ENCODE measurements around the gene HSD11B2. TPM values are rescaled to one million over a fixed set of nuclear protein-coding genes. Genes with fewer than 3 reads are reported as not detected.

Gene HSD11B2
- total RNA-seq, 1 experiment from 2014 or later = 9.7 TPM

DNA sequence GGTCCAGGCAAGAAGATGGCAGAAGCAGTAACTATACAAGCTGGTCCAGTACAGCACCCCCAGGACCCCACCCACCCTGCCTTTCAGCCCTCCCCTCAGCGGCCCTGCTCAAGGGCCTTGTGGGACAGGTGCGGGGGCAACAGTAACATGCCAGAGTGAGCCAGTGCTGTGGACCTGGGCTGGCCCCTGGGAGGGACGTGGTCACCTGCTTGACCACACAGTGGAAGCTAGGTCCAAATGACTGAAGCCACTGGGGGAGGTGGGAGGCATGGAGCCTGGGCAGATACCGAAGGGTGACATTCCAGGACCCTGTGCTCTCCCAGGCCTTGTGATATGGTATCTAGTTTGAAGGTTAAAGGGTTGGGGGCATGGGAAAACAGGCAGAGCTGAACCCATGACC, 32.8 kb downstream of the HSD11B2 start:
- H3K27me3 ChIP-seq (ENCODE audit: insufficient read depth, low read length) = no peaks in the 10 kb centered on the region
- no peak for DNase-seq (ENCODE audit: low read depth, low spot score)
- peaks cover 10% of the 10 kb centered on the region; the same call in 1 of the 2 replicates for H3K79me2 ChIP-seq (ENCODE audit: insufficient read depth, low read length)
- H4K20me1 ChIP-seq (ENCODE audit: insufficient read depth) = no peaks in the 10 kb centered on the region
- H3K36me3 ChIP-seq (ENCODE audit: control insufficient read depth in 1 of 2, insufficient read depth in 2 of 2, low read length in 2 of 2) = no peaks in the 10 kb centered on the region
- no peaks in the 10 kb centered on the region for H3K9me3 ChIP-seq (ENCODE audit: control insufficient read depth in 1 of 2, insufficient read depth in 1 of 2, low read depth in 1 of 2, low read length in 2 of 2)
- TF ChIP-seq SP1 (IDR thresholded peaks at IDR 0.05; ENCODE audit: low read depth) (no peak), EGR1 (IDR thresholded peaks at IDR 0.05; ENCODE audit: low read depth) (no peak), ZNF274 (IDR thresholded peaks at IDR 0.05; ENCODE audit: low read depth, low read length) (no peak)
- ATAC-seq = no peak
- RAD21 ChIA-PET (ENCODE audit: low non-redundant PET in 1 of 2, low total read pairs in 2 of 2, uncharacterized antibody in 2 of 2, unreplicated experiment in 2 of 2) = interaction anchor here in 1 of 2 experiments (1.2 kb wide), 1 partner anchor 18 kb away, joined by 5 read pairs; no protein-coding TSS in a partner anchor
- no peaks in the 10 kb centered on the region for H3K9me2 ChIP-seq (ENCODE audit: insufficient read depth)
- no peak overlapping the region for H2AFZ ChIP-seq (ENCODE audit: low read depth, low read length, poor library complexity, severe bottlenecking)
- no peak overlapping the region for H3K27ac ChIP-seq (ENCODE audit: low read depth, low read length)
- CTCF ChIA-PET = interaction anchor here (1.1 to 3.4 kb wide), 4 partner anchors 7 to 36 kb away, joined by 3 to 15 read pairs (median 6); no protein-coding TSS in a partner anchor
- no TSS peak for BruUV-seq (replicated peaks)
- no peak overlapping the region for H3K4me2 ChIP-seq (ENCODE audit: low read length)
- H3K4me1 ChIP-seq (ENCODE audit: control insufficient read depth in 1 of 2, insufficient read depth in 2 of 2, low read length in 2 of 2) = peaks cover 6 to 19% of the 10 kb centered on the region in 2 experiments; a peak in 3 of 4 replicates
- H3K9ac ChIP-seq (ENCODE audit: low read length) = no peak overlapping the region
- POLR2A ChIA-PET = no interaction called here
- no peak overlapping the region for H3K4me3 ChIP-seq (replicated peaks in 1 of 2; ENCODE audit: low read depth in 1 of 2, low read length in 2 of 2)
- intact Hi-C loops (cut with micrococcal nuclease) = no loop called here

DNA sequence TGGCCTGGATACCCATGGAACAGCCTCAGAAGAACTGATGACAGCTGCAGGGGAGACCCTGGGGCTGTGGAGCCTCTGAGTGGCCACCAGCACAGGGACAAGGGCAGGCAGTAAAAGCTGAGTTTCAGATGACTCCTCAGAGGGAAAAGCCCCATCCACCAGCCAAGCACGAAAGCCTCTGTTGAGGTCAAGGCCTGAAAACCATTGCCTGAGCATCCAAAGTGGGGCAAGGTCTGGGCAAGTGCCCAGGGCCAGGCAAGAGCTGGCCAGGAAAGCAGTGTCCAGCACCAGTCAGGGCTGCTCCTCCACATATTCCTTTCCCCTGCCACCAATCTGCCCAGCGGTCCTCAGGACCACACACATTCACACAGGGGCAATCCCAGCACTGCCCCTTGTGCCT, 33.6 kb downstream of the HSD11B2 start:
- Histone ChIP-seq H3K27ac (ENCODE audit: low read depth, low read length) (no peak overlapping the region), H3K36me3 (ENCODE audit: control insufficient read depth in 1 of 2, insufficient read depth in 2 of 2, low read length in 2 of 2) (no peaks in the 10 kb centered on the region), H3K9me3 (ENCODE audit: control insufficient read depth in 1 of 2, insufficient read depth in 1 of 2, low read depth in 1 of 2, low read length in 2 of 2) (no peaks in the 10 kb centered on the region), H3K9me2 (ENCODE audit: insufficient read depth) (no peaks in the 10 kb centered on the region), H3K4me3 (replicated peaks in 1 of 2; ENCODE audit: low read depth in 1 of 2, low read length in 2 of 2) (no peak overlapping the region), H3K4me1 (ENCODE audit: control insufficient read depth in 1 of 2, insufficient read depth in 2 of 2, low read length in 2 of 2) (peaks cover 6 to 19% of the 10 kb centered on the region in 2 experiments; a peak in 3 of 4 replicates), H4K20me1 (ENCODE audit: insufficient read depth) (no peaks in the 10 kb centered on the region), H3K4me2 (ENCODE audit: low read length) (no peak overlapping the region), H3K27me3 (ENCODE audit: insufficient read depth, low read length) (no peaks in the 10 kb centered on the region), H3K9ac (ENCODE audit: low read length) (no peak overlapping the region), H2AFZ (ENCODE audit: low read depth, low read length, poor library complexity, severe bottlenecking) (no peak overlapping the region), H3K79me2 (ENCODE audit: insufficient read depth, low read length) (peaks cover 10% of the 10 kb centered on the region; the same call in 1 of the 2 replicates)
- ATAC-seq (no peak), DNase-seq (ENCODE audit: low read depth, low spot score) (no peak)
- intact Hi-C loops (cut with micrococcal nuclease) = no loop called here
- BruUV-seq (replicated peaks) = no TSS peak
- no peak for TF ChIP-seq CBX3 (IDR thresholded peaks at IDR 0.05; ENCODE audit: low read depth)
- ChIA-PET RAD21 (ENCODE audit: low non-redundant PET in 1 of 2, low total read pairs in 2 of 2, uncharacterized antibody in 2 of 2, unreplicated experiment in 2 of 2) (interaction anchor here in 1 of 2 experiments (2.3 kb wide), 1 partner anchor 36 kb away, joined by 11 read pairs; no protein-coding TSS in a partner anchor), CTCF (interaction anchor here (1.4 to 3.4 kb wide), 3 partner anchors 8 to 204 kb away, joined by 5 to 15 read pairs (median 13); no protein-coding TSS in a partner anchor), POLR2A (no interaction called here)

Measured in HCT116 (cell line).